ENCODE data around the gene FAM32A. TPM values are rescaled to one million over a fixed set of nuclear protein-coding genes. Genes with fewer than 3 reads are reported as not detected.

Gene FAM32A
- total RNA-seq, 5 donors from 2014 or later (not counting 1 experiment from before 2014, with no cell fraction given), result 42.1 to 60.6 (median 53.3) TPM

- Mint-ChIP-seq H3K4me3 (peak overlapping the region; percentile 99 to 100 (median 100)), H3K27me3 (peaks cover 0 to 1% of the 10 kb centered on the region in 2 donors), H3K27ac (peak overlapping the region; percentile 97 to 98), H3K36me3 (peaks cover 21% of the 10 kb centered on the region), H3K9me3 (no peaks in the 10 kb centered on the region), H3K4me1 (peaks cover 37 to 43% (median 41%) of the 10 kb centered on the region in 3 donors)
- H3K27me3 ChIP-seq (replicated peaks in 1 of 2; ENCODE audit: control insufficient read depth in 2 of 2, extremely low read depth in 1 of 2, insufficient read depth in 2 of 2, low read length in 1 of 2), result peaks cover 0 to 6% of the 10 kb centered on the region in 2 experiments
- ChIA-PET POLR2A (interaction anchor here (0.5 to 1.6 kb wide), 6 partner anchors 11 to 139 kb away, joined by 3 to 8 read pairs (median 4); partner anchors contain the start of genes AP1M1 (in 2 of the 2), KLF2 (in 1 of the 2) and RAB8A (in 1 of the 2)), CTCF (interaction anchor here (0.6 to 1.9 kb wide), 15 partner anchors 12 to 767 kb away, joined by 3 to 23 read pairs (median 4); partner anchors contain the start of genes AKAP8L (in 1 of the 2), AP1M1 (in 1 of the 2) and HSH2D (in 1 of the 2))
- peak overlapping the region; percentile 86 to 99 for H3K4me3 ChIP-seq (ENCODE audit: control insufficient read depth in 1 of 2, extremely low read depth in 1 of 2, low read length in 1 of 2)
- peak in 31 of 35 experiments; percentile 8 to 59 (median 37) for DNase-seq
- H3K4me1 ChIP-seq (ENCODE audit: control insufficient read depth in 1 of 2, extremely low read depth in 1 of 2, insufficient read depth in 2 of 2, low read length in 2 of 2), result peaks cover 10 to 43% of the 10 kb centered on the region in 2 experiments
- H3K9me3 ChIP-seq, result no peaks in the 10 kb centered on the region
- ATAC-seq (replicated peaks in 1 of 4), result peak; percentile 32 to 39 (median 36)
- peak overlapping the region; percentile 47 for H3K27ac ChIP-seq (ENCODE audit: low read length)
- WGBS (ENCODE audit: insufficient coverage), result 0% methylated on average over 20 of the region's 20 CpGs
- H3K36me3 ChIP-seq (ENCODE audit: control insufficient read depth in 2 of 2, extremely low read depth in 1 of 2, insufficient read depth in 1 of 2, low read length in 1 of 2), result peaks cover 9 to 30% of the 10 kb centered on the region in 2 donors
Observed at GRCh38 chr19:16185768-16186123, 536 bp downstream of the FAM32A start.

- H3K9me3 ChIP-seq, result no peaks in the 10 kb centered on the region
- Mint-ChIP-seq H3K27ac (peak overlapping the region in 1 of 2 donors; percentile 34), H3K4me3 (peak overlapping the region in 1 of 3 donors; percentile 21), H3K27me3 (no peaks in the 10 kb centered on the region), H3K9me3 (no peaks in the 10 kb centered on the region), H3K36me3 (peaks cover 30% of the 10 kb centered on the region), H3K4me1 (peaks cover 32 to 45% (median 37%) of the 10 kb centered on the region in 3 donors)
- DNase-seq, result no peak
- ATAC-seq (replicated peaks in 1 of 4), result no peak
- H3K4me1 ChIP-seq (ENCODE audit: control insufficient read depth in 1 of 2, extremely low read depth in 1 of 2, insufficient read depth in 2 of 2, low read length in 2 of 2), result peaks cover 10 to 31% of the 10 kb centered on the region in 2 experiments
- ChIA-PET POLR2A (interaction anchor here in 1 of 2 donors (0.6 kb wide), 1 partner anchor 125 kb away, joined by 4 read pairs; no protein-coding TSS in a partner anchor), CTCF (interaction anchor here in 1 of 2 donors (0.5 to 0.9 kb wide), 4 partner anchors 9 to 375 kb away, joined by 3 to 4 read pairs (median 3); partner anchors contain the start of gene AP1M1)
- H3K27ac ChIP-seq (ENCODE audit: low read length), result no peak overlapping the region
- 93% methylated on average over 2 of the region's 3 CpGs for WGBS (ENCODE audit: insufficient coverage)
- H3K4me3 ChIP-seq (ENCODE audit: control insufficient read depth in 1 of 2, extremely low read depth in 1 of 2, low read length in 1 of 2), result no peak overlapping the region
- H3K36me3 ChIP-seq (ENCODE audit: control insufficient read depth in 2 of 2, extremely low read depth in 1 of 2, insufficient read depth in 1 of 2, low read length in 1 of 2), result peaks cover 19 to 48% of the 10 kb centered on the region in 2 donors
- no peaks in the 10 kb centered on the region for H3K27me3 ChIP-seq (replicated peaks in 1 of 2; ENCODE audit: control insufficient read depth in 2 of 2, extremely low read depth in 1 of 2, insufficient read depth in 2 of 2, low read length in 1 of 2)
Observed at GRCh38 chr19:16188521-16188920, 3.3 kb downstream of the FAM32A start.

- ChIA-PET POLR2A (interaction anchor here in 1 of 2 donors (0.7 kb wide), 1 partner anchor 31 kb away, joined by 3 read pairs; no protein-coding TSS in a partner anchor), CTCF (no interaction called here)
- WGBS (ENCODE audit: insufficient coverage), result 86% methylated on average over 4 of the region's 6 CpGs
- H3K9me3 ChIP-seq, result no peaks in the 10 kb centered on the region
- peaks cover 19 to 49% of the 10 kb centered on the region in 2 donors for H3K36me3 ChIP-seq (ENCODE audit: control insufficient read depth in 2 of 2, extremely low read depth in 1 of 2, insufficient read depth in 1 of 2, low read length in 1 of 2)
- no peaks in the 10 kb centered on the region for H3K27me3 ChIP-seq (replicated peaks in 1 of 2; ENCODE audit: control insufficient read depth in 2 of 2, extremely low read depth in 1 of 2, insufficient read depth in 2 of 2, low read length in 1 of 2)
- H3K4me3 Mint-ChIP-seq, result no peak overlapping the region
- no peak overlapping the region for H3K4me3 ChIP-seq (ENCODE audit: control insufficient read depth in 1 of 2, extremely low read depth in 1 of 2, low read length in 1 of 2)
- H3K27ac ChIP-seq (ENCODE audit: low read length), result no peak overlapping the region
- H3K36me3 Mint-ChIP-seq, result peaks cover 30% of the 10 kb centered on the region
- no peaks in the 10 kb centered on the region for H3K27me3 Mint-ChIP-seq
- DNase-seq, result no peak
- H3K4me1 ChIP-seq (ENCODE audit: control insufficient read depth in 1 of 2, extremely low read depth in 1 of 2, insufficient read depth in 2 of 2, low read length in 2 of 2), result peaks cover 10 to 25% of the 10 kb centered on the region in 2 experiments
- peaks cover 29 to 40% (median 33%) of the 10 kb centered on the region in 3 donors for H3K4me1 Mint-ChIP-seq
- H3K27ac Mint-ChIP-seq, result no peak overlapping the region
- no peaks in the 10 kb centered on the region for H3K9me3 Mint-ChIP-seq
- no peak for ATAC-seq (replicated peaks in 1 of 4)
Observed at GRCh38 chr19:16190198-16190597, 5.0 kb downstream of the FAM32A start.

GRCh38 chr19:16190736-16191135, 5.5 kb downstream of the FAM32A start:
- Mint-ChIP-seq H3K4me1 (peaks cover 26 to 34% (median 28%) of the 10 kb centered on the region in 3 donors), H3K4me3 (no peak overlapping the region), H3K27ac (no peak overlapping the region), H3K36me3 (peaks cover 30% of the 10 kb centered on the region), H3K27me3 (no peaks in the 10 kb centered on the region), H3K9me3 (no peaks in the 10 kb centered on the region)
- H3K4me1 ChIP-seq (ENCODE audit: control insufficient read depth in 1 of 2, extremely low read depth in 1 of 2, insufficient read depth in 2 of 2, low read length in 2 of 2), result peaks cover 10 to 24% of the 10 kb centered on the region in 2 experiments
- H3K27ac ChIP-seq (ENCODE audit: low read length), result no peak overlapping the region
- peaks cover 19 to 49% of the 10 kb centered on the region in 2 donors for H3K36me3 ChIP-seq (ENCODE audit: control insufficient read depth in 2 of 2, extremely low read depth in 1 of 2, insufficient read depth in 1 of 2, low read length in 1 of 2)
- DNase-seq, result no peak
- no peaks in the 10 kb centered on the region for H3K9me3 ChIP-seq
- no peak for ATAC-seq (replicated peaks in 1 of 4)
- ChIA-PET CTCF (no interaction called here), POLR2A (interaction anchor here in 1 of 2 donors (0.7 kb wide), 1 partner anchor 31 kb away, joined by 3 read pairs; no protein-coding TSS in a partner anchor)
- H3K27me3 ChIP-seq (replicated peaks in 1 of 2; ENCODE audit: control insufficient read depth in 2 of 2, extremely low read depth in 1 of 2, insufficient read depth in 2 of 2, low read length in 1 of 2), result no peaks in the 10 kb centered on the region
- H3K4me3 ChIP-seq (ENCODE audit: control insufficient read depth in 1 of 2, extremely low read depth in 1 of 2, low read length in 1 of 2), result no peak overlapping the region
- 100% methylated on average over 2 of the region's 10 CpGs for WGBS (ENCODE audit: insufficient coverage)

GRCh38 chr19:16191216-16191908, 6.2 kb downstream of the FAM32A start:
- no peaks in the 10 kb centered on the region for H3K9me3 Mint-ChIP-seq
- ChIA-PET CTCF (no interaction called here), POLR2A (no interaction called here)
- Histone ChIP-seq H3K27me3 (replicated peaks in 1 of 2; ENCODE audit: control insufficient read depth in 2 of 2, extremely low read depth in 1 of 2, insufficient read depth in 2 of 2, low read length in 1 of 2) (no peaks in the 10 kb centered on the region), H3K9me3 (no peaks in the 10 kb centered on the region), H3K4me1 (ENCODE audit: control insufficient read depth in 1 of 2, extremely low read depth in 1 of 2, insufficient read depth in 2 of 2, low read length in 2 of 2) (peaks cover 6 to 18% of the 10 kb centered on the region in 2 experiments), H3K27ac (ENCODE audit: low read length) (no peak overlapping the region), H3K36me3 (ENCODE audit: control insufficient read depth in 2 of 2, extremely low read depth in 1 of 2, insufficient read depth in 1 of 2, low read length in 1 of 2) (peaks cover 19 to 49% of the 10 kb centered on the region in 2 donors), H3K4me3 (ENCODE audit: control insufficient read depth in 1 of 2, extremely low read depth in 1 of 2, low read length in 1 of 2) (no peak overlapping the region)
- peaks cover 30% of the 10 kb centered on the region for H3K36me3 Mint-ChIP-seq
- 94% methylated on average over 12 of the region's 16 CpGs for WGBS (ENCODE audit: insufficient coverage)
- no peak overlapping the region for H3K27ac Mint-ChIP-seq
- no peak overlapping the region for H3K4me3 Mint-ChIP-seq
- DNase-seq, result no peak
- peaks cover 20 to 31% (median 23%) of the 10 kb centered on the region in 3 donors for H3K4me1 Mint-ChIP-seq
- ATAC-seq (replicated peaks in 1 of 4), result no peak
- no peaks in the 10 kb centered on the region for H3K27me3 Mint-ChIP-seq

- ChIA-PET POLR2A (interaction anchor here in 1 of 2 donors (0.6 to 0.7 kb wide), 2 partner anchors 49 to 491 kb away, joined by 6 read pairs; no protein-coding TSS in a partner anchor), CTCF (interaction anchor here in 1 of 2 donors (0.7 kb wide), 1 partner anchor 89 kb away, joined by 7 read pairs; no protein-coding TSS in a partner anchor)
- WGBS (ENCODE audit: insufficient coverage), result 99% methylated on average over 6 of the region's 10 CpGs
- Histone ChIP-seq H3K36me3 (ENCODE audit: control insufficient read depth in 2 of 2, extremely low read depth in 1 of 2, insufficient read depth in 1 of 2, low read length in 1 of 2) (peaks cover 19 to 40% of the 10 kb centered on the region in 2 donors), H3K27me3 (replicated peaks in 1 of 2; ENCODE audit: control insufficient read depth in 2 of 2, extremely low read depth in 1 of 2, insufficient read depth in 2 of 2, low read length in 1 of 2) (no peaks in the 10 kb centered on the region), H3K27ac (ENCODE audit: low read length) (no peak overlapping the region), H3K4me1 (ENCODE audit: control insufficient read depth in 1 of 2, extremely low read depth in 1 of 2, insufficient read depth in 2 of 2, low read length in 2 of 2) (peaks cover 7 to 18% of the 10 kb centered on the region in 2 experiments), H3K4me3 (ENCODE audit: control insufficient read depth in 1 of 2, extremely low read depth in 1 of 2, low read length in 1 of 2) (no peak overlapping the region), H3K9me3 (no peaks in the 10 kb centered on the region)
- Mint-ChIP-seq H3K27me3 (no peaks in the 10 kb centered on the region), H3K4me1 (peaks cover 17 to 30% (median 19%) of the 10 kb centered on the region in 3 donors), H3K9me3 (no peaks in the 10 kb centered on the region), H3K4me3 (no peak overlapping the region), H3K36me3 (peaks cover 23% of the 10 kb centered on the region), H3K27ac (no peak overlapping the region)
- no peak for ATAC-seq (replicated peaks in 1 of 4)
- DNase-seq, result no peak
Observed at GRCh38 chr19:16193466-16193865, 8.3 kb downstream of the FAM32A start.
